ENCODE results near the gene TCFL5.

- no peak for TF ChIP-seq CTCF (IDR thresholded peaks at IDR 0.05)
- no peak for TF ChIP-seq POLR2A (IDR thresholded peaks at IDR 0.05)
Observed at GRCh38 chr20:62814060-62814708, 47.4 kb downstream of the TCFL5 start.
